HG03159 (cell line): ENCODE measurements around the gene BAIAP3.

Experiments
- ATAC-seq: cut with Tn5 transposase; IDR thresholded peaks from one replicate; pipeline ENCODE4 v1.9.1; 2021; ENCODE audit warnings: mild to moderate bottlenecking, moderate library complexity; ENCODE audit not compliant: unreplicated experiment

Gene BAIAP3

GRCh38 chr16:1346422-1347285 is 13.2 kb downstream of the BAIAP3 start:
- ATAC-seq: no peak

- ATAC-seq: no peak
These were observed 13.9 kb downstream of the BAIAP3 start for GRCh38 chr16:1347286-1347855.

GRCh38 chr16:1347962-1348361 is 14.5 kb downstream of the BAIAP3 start:
- ATAC-seq: no peak

DNA sequence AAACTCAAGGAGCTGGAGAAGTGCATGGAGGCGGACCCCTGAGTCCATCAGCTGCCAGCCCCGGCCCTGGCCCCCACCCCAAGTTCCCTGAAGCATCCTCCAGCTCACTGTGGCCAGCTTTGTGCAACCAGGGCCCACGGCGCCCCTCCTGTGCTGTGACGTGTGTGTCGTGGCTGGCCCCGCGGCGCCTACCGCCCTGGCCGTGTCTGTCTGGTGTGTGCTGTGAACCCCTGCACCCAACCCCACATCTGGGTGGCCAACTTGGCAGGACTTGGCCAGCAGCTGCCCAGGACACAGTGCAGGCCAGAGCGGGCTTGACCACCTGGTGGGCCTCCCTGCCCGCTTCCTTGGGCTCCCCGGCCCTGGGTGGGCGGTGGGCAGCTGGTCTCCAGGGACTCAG is 15.0 kb downstream of the BAIAP3 start:
- ATAC-seq: no peak

DNA sequence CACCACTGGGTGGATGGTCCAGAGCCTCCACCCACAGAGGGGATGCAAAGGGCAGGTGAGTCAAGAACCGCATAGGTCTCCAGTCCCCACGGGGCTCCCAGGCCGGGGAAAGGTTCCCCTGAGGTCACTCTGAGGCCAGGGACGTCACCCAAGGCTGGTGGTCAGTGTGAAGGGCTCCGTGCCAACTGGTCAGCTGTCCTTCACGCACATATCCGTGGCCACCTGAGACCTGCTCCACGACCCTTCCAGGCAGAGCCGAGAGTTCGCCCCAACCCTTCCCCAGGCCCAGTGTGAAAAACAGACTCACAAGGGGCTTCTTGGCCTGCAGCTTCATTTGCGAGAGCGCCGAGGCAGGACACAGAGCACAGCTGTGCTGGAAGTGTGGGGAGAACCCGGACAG is 15.5 kb downstream of the BAIAP3 start:
- ATAC-seq: no peak

DNA sequence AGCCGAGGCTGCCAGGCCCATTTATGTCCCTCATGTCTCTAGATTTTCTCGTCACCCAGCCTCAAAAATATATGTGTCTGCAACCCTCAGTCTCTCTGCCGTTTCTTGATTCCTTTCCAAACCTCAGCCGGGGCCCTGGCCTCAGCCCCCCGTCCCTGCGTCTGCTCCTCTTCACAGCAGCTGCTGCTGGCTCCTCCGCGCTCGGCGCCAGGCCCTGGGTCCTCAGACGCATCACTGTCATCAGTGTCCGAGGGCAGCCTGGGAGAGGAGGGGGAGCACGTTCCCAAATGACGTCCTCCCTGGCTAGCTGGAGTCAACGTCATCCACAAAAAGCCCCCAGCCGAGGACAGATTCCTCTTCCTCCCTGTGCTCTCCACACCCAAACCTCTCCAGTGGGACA is 15.9 kb downstream of the BAIAP3 start:
- ATAC-seq: no peak

DNA sequence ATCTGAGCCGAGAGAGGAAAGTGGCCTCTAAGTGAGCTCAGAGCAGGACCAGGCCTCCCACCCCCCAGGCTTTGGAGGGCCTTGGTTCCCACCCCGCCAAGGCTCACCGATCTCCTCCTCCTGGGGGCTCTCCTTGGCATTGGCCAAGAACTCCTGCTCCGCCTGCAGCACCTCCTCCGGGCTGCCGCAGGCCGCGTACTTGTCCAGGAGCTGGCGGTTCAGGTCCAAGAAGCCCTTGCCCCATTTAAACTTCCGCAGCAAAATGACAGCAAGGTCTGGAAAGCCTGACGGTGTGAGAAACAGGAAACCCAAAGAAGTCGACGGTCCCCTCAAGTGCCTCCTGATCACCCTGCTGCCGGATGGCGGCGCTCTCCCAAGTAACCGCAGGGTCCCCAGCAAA is 16.5 kb downstream of the BAIAP3 start:
- no peak for ATAC-seq

DNA sequence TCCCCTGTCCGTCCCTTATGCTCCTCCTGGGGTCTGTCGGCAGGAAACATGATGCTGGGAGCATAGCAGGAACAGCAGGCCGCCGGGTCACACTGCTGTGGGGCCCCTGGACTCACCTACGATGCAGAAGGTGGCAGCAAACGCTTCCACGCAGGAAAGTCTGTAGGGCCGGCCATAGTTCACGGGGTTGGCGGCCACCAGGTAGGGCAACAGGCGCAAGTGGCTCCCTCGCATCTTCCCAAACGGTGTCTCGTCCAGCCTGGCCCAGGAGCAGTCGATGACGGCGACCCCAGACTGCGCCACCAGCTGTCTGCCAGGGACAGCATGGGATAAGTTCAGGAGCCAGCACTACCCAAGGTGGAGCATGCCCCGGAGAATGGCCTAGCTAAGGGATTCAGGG is 17.2 kb downstream of the BAIAP3 start:
- ATAC-seq: no peak

DNA sequence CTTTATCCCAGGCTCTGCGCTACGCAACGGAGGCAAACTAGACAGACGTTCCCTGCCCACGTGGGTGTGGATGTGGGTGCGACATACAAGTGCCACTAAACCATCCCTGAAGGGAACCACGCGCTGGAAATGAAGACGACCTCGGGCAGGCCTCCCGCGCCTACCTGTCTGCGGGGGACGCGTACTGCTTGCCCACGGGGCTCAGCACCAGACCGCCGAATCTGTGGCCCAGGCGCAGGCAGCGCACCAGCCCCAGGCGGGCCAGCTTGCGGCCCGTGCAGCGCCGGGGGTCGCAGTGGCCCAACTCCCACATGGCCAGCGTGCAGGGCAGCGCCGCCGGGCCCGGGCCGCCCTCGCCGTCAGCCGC is 17.8 kb downstream of the BAIAP3 start:
- peak; percentile 13 for ATAC-seq

DNA sequence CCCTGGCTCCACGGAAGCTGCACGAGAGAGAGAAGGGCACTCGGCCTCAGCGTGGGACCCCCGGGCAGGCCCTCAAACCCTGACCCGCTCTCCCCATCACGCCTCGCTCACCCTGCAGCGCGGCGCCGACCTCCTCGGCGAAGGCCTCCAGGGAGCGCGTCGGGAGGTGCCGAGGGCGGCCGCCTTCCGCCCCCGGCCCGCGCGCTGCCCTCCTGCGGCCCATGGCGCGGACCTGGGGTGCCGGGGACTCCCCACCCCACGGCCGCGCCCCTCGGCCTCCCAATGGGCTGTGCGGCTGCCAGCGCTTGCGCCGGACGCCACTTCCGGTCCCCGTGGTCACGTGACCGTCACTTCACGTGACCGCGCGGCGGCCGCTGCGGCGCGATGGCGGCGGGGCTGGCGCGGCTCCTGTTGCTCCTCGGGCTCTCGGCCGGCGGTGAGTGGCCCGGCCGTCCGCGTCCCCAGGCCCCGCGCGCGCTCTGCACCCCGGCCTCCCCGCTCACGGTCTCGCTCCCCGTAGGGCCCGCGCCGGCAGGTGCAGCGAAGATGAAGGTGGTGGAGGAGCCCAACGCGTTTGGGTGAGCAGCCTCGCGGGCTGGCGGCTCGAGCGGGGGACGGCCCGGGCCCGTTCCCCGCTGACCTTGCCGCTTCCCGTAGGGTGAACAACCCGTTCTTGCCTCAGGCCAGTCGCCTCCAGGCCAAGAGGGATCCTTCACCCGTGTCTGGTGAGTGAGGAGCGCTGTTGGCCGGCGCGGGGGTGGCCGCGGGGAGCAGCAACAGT is 18.3 kb downstream of the BAIAP3 start, which contains the start of the genes GNPTG and TSR3:
TSS of gene GNPTG (plus strand) at position 350 of the 781 bp plus-strand sequence. CDS start at position 385, 35 bp downstream.
TSS of gene TSR3 (minus strand) at position 297 of the 781 bp plus-strand sequence. CDS start at position 223, 74 bp downstream.
- peak; percentile 68 for ATAC-seq

DNA sequence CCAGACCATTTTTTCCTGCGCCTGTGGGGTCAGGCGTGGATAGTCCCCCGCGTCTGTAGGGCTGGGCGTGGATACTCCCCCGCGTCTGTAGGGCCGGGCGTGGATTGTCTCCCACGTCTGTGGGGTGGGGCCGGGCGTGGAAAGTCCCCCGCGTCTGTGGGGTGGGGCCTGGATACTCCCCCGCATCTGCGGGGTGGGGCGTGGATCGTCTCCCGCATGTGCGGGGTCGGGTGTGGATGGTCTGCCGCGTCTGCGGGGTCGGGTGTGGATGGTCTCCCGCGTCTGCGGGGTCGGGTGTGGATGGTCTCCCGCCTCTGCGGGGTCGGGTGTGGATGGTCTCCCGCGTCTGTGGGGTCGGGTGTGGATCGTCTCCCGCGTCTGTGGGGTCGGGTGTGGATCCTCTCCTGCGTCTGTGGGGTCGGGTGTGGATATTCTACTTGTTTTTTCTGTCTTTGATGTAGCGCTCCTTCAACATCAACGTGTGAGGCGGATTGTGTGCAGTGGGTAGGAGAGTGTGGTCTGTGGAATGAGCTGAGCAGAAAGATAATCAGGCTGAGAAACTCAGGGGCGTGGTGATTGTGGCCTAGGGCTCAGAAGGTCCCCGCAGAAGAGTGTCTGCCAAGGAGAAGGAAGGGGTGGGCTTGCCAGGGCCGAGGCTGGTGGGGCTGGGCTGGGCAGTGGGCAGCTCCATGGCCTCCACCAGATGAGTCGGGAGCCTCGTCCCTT is 21.5 kb downstream of the BAIAP3 start:
- ATAC-seq: no peak

DNA sequence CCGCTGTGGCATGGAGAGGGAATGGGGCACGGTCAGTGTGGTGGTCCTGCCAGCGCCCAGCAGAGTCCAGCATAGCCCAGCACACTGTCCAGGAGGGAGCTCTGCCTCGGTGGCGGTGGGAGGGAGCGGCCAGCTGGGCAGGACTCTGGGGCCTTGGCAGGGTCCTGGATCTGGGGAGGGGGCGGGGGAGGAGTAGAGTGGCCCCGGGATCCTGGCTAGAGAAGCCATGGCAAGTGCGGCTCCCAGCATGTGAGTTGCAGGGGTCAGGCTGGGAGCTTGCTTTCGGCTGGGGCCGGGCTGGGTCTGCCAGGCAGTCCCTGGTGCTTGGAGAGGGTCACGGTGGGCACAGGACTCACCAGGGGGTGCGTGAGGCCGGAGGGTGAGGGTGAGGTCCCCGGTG is 22.1 kb downstream of the BAIAP3 start:
- no peak for ATAC-seq

GRCh38 chr16:1356061-1356900 is 22.8 kb downstream of the BAIAP3 start:
- ATAC-seq: no peak

DNA sequence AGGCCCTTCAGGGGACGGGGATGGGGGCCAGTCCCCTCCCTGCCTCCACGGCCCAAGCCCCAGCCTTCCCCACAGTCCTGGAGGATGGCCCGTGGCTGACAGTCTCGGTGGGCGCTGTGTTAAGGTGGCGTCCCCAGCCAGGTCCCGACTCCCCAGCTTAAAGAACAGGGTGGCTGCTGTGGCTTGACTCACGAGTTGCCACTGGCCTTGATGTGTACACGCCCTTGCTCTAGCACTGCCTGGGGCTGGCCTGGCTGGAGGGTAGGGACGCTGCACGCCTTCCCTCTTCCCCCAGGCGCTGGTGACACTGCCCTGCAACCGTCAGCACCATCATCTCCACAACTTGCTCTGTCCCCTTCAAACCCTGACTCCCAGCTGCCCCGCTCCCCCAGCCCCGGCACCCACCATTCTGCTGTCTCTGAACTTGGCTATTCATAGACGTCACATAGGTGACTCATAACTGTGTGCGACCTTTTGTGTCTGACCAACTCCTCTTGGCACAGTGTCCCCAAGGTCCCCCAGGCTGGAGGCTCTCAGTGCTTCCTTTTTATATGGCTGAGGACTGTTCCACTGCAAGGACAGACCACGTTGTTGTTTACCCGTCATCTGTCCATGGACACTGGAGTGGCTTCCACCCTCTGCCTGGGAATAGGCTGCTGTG is 24.6 kb downstream of the BAIAP3 start:
- no peak for ATAC-seq

GRCh38 chr16:1361685-1362360 is 28.4 kb downstream of the BAIAP3 start:
- no peak for ATAC-seq

DNA sequence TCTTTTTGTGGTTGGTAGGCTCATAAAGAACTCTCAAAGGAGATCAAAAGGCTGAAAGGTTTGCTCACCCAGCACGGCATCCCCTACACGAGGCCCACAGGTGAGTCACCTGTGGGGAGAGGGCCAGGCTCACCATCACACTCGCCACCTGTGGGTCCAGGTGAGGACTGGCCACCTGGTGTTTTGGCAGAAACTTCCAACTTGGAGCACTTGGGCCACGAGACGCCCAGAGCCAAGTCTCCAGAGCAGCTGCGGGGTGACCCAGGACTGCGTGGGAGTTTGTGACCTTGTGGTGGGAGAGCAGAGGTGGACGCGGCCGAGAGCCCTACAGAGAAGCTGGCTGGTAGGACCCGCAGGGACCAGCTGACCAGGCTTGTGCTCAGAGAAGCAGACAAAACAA is 29.4 kb downstream of the BAIAP3 start:
- ATAC-seq: no peak

DNA sequence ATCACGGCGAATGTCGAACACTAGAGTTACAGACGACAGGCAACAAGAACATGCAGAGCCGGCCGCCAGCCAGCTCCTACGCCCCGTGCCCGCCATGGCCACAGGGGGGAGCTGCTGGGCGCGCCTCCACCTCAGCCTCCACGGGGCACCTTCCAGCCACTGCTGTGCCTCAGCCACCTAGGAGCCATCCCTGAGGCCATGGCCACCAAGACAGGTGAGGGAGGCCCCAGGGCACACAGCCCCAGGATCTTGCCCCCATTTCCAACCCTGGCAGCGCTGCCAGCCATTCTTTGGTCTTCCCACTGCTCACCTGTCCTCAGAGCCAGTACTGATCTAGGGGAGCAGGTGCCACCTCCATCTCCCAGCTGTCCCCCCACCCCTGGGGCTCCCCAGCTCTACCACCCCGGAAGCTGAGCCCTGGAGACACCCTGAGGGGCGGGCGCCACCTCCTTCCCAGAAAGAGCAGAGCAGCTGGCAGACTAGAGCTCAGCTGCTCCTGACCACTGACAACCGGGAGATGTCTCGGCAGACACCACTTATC is 30.1 kb downstream of the BAIAP3 start:
- no peak for ATAC-seq

DNA sequence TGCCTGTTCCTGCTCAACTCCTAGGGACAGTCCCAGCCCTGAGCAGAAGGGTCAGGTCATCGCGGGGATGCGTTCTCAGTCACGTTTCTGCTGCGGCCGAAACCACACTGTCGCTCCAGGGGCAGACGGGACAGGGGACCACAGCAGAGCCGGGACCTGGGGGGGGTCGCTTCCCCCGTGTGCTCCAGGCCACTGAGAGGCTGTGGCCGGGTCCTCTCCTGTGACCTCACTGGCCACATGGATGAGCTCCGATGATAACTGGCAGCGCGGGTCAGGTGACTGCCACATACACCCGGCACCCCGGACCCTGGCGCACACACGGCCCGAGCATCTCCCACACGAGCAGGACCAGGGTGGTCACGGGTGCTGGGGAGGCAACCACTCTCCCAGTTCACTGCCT is 31.1 kb downstream of the BAIAP3 start:
- ATAC-seq: no peak
